8988T (cell line): ENCODE measurements around the gene SLC6A6.

Experiments used
- DNase-seq: peaks from one replicate; pipeline ENCODE4 v3.0.0; 2011

SLC6A6 gene

GRCh38 chr3:14471016-14471415 lies 68.6 kb downstream of the SLC6A6 start:
- no peak for DNase-seq

GRCh38 chr3:14471690-14472089 lies 69.3 kb downstream of the SLC6A6 start:
- DNase-seq, result no peak

GRCh38 chr3:14472471-14473351 lies 70.3 kb downstream of the SLC6A6 start:
- DNase-seq, result peak; percentile 99

- DNase-seq, result no peak
These were observed 71.0 kb downstream of the SLC6A6 start for GRCh38 chr3:14473411-14473891.

- no peak for DNase-seq
These were observed 72.1 kb downstream of the SLC6A6 start for GRCh38 chr3:14474363-14475081.

GRCh38 chr3:14475621-14476020 lies 73.2 kb downstream of the SLC6A6 start:
- no peak for DNase-seq

- no peak for DNase-seq
These were observed 74.3 kb downstream of the SLC6A6 start for GRCh38 chr3:14476583-14477265.

- no peak for DNase-seq
These were observed 75.0 kb downstream of the SLC6A6 start for GRCh38 chr3:14477311-14477935.

- DNase-seq, result no peak
These were observed 76.6 kb downstream of the SLC6A6 start for GRCh38 chr3:14478956-14479550.

- DNase-seq, result no peak
These were observed 77.2 kb downstream of the SLC6A6 start for GRCh38 chr3:14479591-14479990.

GRCh38 chr3:14480207-14481017 lies 78.0 kb downstream of the SLC6A6 start:
- DNase-seq, result no peak

GRCh38 chr3:14481018-14481645 lies 78.7 kb downstream of the SLC6A6 start:
- no peak for DNase-seq

GRCh38 chr3:14481646-14482036 lies 79.2 kb downstream of the SLC6A6 start:
- no peak for DNase-seq

- no peak for DNase-seq
These were observed 79.9 kb downstream of the SLC6A6 start for GRCh38 chr3:14482271-14482721.

GRCh38 chr3:14483286-14483685 lies 80.9 kb downstream of the SLC6A6 start:
- no peak for DNase-seq

GRCh38 chr3:14484741-14485140 lies 82.3 kb downstream of the SLC6A6 start:
- no peak for DNase-seq

- DNase-seq, result no peak
These were observed 83.6 kb downstream of the SLC6A6 start for GRCh38 chr3:14485981-14486380.

- DNase-seq, result no peak
These were observed 84.1 kb downstream of the SLC6A6 start for GRCh38 chr3:14486460-14486859.

- no peak for DNase-seq
These were observed 84.7 kb downstream of the SLC6A6 start for GRCh38 chr3:14487086-14487485.

GRCh38 chr3:14487821-14488220 lies 85.4 kb downstream of the SLC6A6 start:
- no peak for DNase-seq
